HG03095 (cell line): ENCODE measurements around the gene TMEM204.
"Not testable (repeated sequence)": the region's sequence is repeated elsewhere in the genome, so short reads cannot be mapped to it uniquely, and the experiment has no call there.

ENCODE experiments used
- ATAC-seq: cut with Tn5 transposase; IDR thresholded peaks from one replicate; pipeline ENCODE4 v1.9.1; 2021; ENCODE audit warnings: moderate library complexity; ENCODE audit not compliant: unreplicated experiment

Gene TMEM204

DNA sequence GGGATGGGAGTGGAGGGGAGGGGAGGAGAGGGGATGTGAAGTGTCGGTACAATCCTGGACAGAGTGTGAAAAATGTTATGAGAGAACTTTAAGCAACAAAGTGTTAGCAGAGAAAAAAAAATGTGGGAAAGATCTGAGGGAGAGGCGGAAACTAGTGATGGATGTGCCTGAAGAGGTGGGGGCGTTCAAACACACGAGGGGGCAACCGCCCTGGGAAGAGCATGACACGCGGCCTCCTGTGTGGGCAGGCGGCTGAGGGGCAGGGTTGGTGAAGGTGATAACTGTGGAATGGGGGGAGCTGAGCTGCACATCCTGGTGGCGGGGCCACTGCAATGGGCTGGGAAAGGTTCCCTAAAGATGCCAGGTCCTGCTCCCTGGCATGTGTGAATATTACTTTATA is 48.3 kb downstream of the TMEM204 start:
- no peak for ATAC-seq

DNA sequence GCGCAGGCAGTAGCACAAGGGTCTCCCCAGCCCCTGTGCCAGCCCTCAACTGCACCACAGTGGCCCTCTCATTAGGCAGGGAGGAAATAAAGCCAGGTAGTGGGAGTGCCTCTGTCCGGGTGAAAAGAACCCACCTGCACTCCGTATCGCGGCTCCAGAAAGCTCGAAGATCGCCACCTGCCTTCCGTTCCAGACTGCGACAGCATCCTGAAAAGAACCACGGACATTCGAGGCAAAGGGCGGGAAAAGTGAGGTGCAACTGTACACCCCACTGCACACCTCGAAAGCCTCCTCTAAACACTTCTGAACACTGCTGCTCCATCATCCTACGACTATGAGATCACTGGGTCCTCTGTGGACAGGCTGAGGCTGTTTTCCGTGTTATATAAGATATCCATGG is 49.7 kb downstream of the TMEM204 start:
- no peak for ATAC-seq

DNA sequence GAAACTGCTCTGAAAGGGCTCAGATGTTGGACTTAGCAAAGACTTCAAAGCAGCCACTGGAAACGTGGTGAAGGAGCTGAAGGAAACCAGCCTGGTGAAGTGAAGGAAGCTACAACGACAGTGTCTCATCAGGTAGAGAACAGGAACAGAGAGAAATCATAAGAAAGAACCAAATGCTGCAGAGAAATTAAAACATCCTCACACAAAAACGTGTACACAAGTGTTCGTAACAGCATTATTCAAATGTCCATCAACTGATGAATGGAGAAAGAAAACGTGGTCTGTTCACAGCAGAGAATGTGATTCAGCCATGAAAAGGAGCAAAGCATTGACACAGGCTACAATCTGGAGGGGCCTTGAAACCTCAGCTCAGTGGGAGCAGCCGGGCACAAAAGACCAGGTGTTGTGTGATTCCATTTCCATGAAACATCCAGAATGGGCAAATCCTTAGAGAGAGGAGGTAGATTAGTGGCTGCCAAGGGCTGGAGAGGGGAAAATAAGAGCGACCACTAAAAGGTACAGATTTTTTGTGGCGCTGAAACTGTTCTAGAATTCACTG is 51.5 kb downstream of the TMEM204 start:
- no peak for ATAC-seq

DNA sequence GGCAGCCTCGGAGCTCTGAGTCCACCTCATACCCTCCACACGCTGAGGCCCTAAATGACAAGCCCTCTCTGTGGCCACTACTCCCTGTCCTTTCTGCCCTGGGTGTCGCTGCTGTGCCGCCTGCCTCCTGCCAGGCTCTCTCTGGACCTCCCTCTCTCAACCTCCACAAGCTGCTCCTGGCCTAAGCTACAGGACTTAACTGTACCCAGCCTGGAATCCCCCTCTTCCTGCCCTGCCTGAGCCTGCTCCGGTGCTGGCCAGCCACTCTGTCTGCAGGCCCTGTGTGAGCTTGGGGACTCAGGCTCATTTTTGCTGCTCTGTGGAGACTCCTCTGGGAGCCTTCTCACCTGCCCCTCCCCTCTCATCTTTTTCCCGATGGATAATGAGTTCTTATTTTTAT is 56.9 kb downstream of the TMEM204 start:
- no peak for ATAC-seq

DNA sequence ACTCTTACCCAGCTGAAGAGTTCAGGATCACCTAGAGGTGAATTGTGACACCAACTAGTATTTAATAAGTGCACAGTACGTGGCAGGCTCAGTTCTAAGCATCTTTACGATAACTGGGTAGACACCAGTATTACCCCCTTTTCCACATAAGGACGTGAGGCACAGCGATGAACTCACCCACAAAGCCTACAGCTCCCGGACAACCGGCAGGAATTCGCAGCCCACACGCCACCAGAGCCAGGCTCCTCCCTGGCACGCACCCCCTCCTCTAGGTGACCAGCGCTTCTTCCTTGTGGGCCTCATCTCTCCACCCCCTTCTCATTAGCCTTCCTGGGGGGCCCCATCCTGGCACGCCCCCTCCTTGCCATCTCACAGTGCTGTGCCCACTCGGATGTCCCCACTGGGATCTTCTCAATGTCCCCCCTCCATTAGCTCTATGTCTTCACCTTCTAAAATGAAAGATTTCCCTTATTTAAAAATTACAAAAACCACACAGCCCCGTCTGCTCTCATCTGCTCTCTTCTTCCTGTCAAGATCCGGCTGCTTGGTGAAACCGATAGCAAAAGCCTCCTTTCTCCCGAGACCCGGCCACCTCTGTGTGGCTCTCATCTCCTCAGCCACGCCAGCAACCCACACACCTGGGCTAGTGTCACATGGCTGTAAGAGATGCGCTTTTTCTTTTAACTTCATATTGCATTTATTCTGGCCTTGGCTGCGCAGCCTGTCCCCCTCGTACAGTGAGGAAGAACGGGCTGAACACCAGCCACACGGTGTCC is 57.7 kb downstream of the TMEM204 start:
- no peak for ATAC-seq

DNA sequence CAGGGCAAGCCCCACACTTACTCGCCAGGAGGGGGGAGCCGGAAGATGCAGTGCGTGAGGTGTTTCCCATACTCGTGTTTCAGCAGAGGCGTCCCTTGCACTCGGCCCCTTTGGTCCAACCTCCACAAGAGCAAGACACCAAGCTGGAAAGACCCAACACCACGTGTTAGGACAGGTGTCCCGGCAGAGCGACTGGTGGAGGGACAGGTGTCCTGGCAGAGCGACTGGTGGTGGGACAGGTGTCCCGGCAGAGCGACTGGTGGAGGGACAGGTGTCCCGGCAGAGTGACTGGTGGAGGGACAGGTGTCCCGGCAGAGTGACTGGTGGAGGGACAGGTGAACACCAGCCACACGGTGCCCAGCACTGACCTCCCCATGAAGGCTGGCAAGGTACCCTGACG is 59.0 kb downstream of the TMEM204 start:
- no peak for ATAC-seq

DNA sequence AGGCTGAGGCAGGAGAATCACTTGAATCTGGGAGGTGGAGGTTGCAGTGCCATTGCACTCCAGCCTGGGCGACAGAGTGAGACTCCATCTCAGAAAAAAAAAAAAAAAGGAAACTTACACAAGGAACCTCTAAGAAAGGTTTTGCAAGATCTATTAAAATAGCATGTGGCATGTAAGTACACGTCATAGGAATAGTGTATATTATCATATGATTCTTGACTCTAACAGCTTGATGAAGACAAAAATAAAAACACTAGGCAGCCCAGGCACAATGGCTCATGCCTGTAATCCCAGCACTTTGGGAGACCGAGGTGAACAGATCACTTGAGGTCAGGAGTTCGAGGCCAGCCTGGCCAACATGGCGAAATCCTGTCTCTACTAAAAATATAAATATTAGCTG is 62.0 kb downstream of the TMEM204 start:
- not testable (repeated sequence) for ATAC-seq

DNA sequence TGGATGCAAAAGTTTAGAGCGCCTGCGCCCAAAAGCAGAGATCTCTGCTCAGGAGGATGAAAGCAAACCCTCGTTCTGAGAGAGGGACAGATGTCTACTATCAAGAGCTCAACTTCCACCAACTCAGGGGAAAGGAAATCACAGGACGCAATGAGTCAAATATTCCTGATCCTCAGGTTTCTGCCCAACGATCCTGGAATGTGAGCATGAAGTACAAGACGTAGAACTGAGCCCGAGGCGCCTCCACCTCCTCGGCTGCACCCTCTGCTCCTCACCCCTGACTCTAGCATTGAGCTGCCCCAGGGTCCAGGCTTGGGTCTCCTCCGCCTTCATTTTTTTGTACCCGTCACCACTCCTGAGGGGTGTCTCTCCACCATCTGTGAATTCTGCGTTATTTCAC is 63.0 kb downstream of the TMEM204 start:
- no peak for ATAC-seq

DNA sequence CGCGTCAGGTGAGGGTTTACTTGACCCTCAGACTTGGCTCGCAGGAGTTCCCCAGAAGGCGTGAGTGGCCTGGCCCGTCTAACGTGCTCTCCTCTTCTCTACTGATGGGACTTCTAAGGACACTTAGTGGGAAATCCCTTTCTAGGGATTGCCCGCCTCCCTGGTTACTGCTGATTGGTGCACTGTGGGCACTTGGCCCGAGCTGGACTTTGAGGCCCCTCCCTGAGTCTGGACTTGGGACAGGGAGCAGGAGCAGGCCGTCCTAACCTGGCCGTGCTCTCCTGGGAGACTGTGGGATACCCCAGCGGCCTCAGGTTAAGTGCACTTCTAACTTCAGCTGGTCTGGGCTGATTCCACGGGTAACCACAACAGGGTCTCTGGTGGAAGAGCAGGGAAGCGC is 63.7 kb downstream of the TMEM204 start:
- no peak for ATAC-seq

DNA sequence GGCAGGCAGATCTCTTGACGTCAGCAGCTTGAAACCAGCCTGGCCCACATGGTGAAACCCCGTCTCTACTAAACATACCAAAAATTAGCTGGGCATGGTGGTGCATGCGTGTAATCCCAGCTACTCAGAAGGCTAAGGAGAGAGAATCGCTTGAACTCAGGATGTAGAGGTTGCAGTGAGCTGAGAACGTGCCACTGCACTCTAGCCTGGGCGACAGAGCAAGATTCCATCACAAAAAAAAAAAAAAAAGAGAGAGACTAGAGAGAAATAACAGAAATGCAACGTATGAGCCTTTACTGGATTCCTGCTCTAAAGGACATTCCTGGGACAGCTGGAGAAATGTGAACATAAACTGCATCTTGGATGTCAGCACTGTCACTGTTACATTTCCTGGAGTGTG is 67.6 kb downstream of the TMEM204 start:
- no peak for ATAC-seq

DNA sequence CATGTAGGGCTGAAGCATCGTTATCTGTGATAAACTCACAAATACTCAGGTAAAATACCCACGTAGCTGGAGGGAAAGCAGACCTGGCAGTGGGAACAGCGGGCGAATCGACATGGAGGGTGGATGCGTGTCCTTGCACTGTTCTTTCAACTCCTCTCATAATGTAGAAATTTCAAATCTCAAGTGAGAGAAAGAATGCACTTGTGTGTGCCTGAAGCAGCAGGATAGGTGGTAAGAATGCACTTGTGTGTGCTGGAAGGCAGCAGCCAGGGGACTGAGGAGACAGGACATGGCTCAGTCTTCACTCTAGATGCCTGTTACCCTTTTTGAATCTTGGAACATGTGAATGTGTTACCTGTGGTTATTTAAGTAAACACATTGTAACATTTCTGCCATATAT is 68.0 kb downstream of the TMEM204 start:
- no peak for ATAC-seq

DNA sequence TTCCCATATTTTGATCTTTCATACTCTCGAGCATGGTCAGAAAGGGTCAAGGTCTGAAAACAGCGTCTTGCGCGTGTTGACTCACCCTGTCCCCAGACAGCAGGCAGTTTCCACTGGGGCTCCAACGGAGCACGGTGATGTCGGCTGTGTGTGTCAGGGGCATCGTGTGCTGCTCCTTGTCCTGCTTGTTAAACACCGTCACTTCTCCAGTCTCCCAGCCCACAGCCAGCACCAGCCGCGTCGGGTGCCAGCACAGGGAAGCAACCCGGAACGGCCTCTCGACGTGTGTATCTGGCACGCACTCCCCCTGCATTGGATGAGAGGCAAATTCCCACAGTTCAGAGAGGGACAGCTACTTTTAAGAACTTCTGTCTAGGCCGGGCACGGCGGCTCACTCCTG is 68.8 kb downstream of the TMEM204 start:
- no peak for ATAC-seq
